Esophagus muscularis mucosa (tissue), 3 donors: Measurements from ENCODE around the gene AFAP1L2.

Source experiments
- CTCF ChIP-seq, 3 experiments: fragments of 200-600 bp in 2 of 3; fragments of 450-650 bp in 1 of 3; sonication (generic) in 2 of 3; IDR thresholded peaks; one replicate each; pipeline ENCODE4 v1.5.1; 2017 to 2019; ENCODE audit warnings: antibody characterized with exemption in 3 of 3, mild to moderate bottlenecking in 2 of 3, moderate library complexity in 1 of 3
- EP300 ChIP-seq: sonication (generic); formaldehyde crosslinking; IDR thresholded peaks from one replicate; pipeline ENCODE4 v1.6.1; 2017; ENCODE audit warnings: antibody characterized with exemption

- TF ChIP-seq CTCF (IDR thresholded peaks at IDR 0.05) (no peak), EP300 (no peak)
Measured at GRCh38 chr10:114260366-114260765, 143.9 kb downstream of the AFAP1L2 start.
